Stimulated activated CD4-positive, alpha-beta T cell treated with anti-CD3 and anti-CD28 coated beads, Interleukin-4, amount 100 ng/mL, for 1 hour (primary cell): ENCODE data around the gene MFN1.

Source experiments
- DNase-seq: peaks from one replicate; pipeline ENCODE4 v3.0.0-alpha.2; 2020

The MFN1 gene

GRCh38 chr3:179432451-179432850 lies 84.9 kb downstream of the MFN1 start:
- DNase-seq: no peak

GRCh38 chr3:179436517-179436916 lies 89.0 kb downstream of the MFN1 start:
- DNase-seq: no peak

GRCh38 chr3:179438841-179439240 lies 91.3 kb downstream of the MFN1 start:
- no peak for DNase-seq
